Neutrophil (primary cell): ENCODE results near the gene INSIG1.

ENCODE experiments used
- H3K27ac ChIP-seq: fragments of 200-600 bp; sonication (generic); 2 replicates; pipeline ENCODE4 v1.5.1; 2016; ENCODE audit warnings: mild to moderate bottlenecking, moderate library complexity
- H3K27me3 ChIP-seq: fragments of 200-600 bp; sonication (generic); 2 replicates; pipeline ENCODE4 v1.6.0; 2016; ENCODE audit warnings: mild to moderate bottlenecking
- H3K36me3 ChIP-seq: fragments of 200-600 bp; sonication (generic); 2 replicates; pipeline ENCODE4 v1.5.1; 2017
- H3K4me1 ChIP-seq, 2 experiments: fragments of 200-600 bp in 1 of 2; sonication (generic) in 1 of 2; 1 replicate in 1 of 2; 2 replicates in 1 of 2; pipeline versions ENCODE4 v1.5.1 to v1.6.1; 2013 to 2016; ENCODE audit warnings: low read depth in 1 of 2, low read length in 1 of 2, mild to moderate bottlenecking in 1 of 2, moderate library complexity in 1 of 2; ENCODE audit not compliant: control insufficient read depth in 1 of 2, insufficient read depth in 1 of 2
- H3K4me3 ChIP-seq, 2 experiments: fragments of 200-600 bp in 1 of 2; sonication (generic) in 1 of 2; 1 replicate in 1 of 2; 2 replicates in 1 of 2; pipeline ENCODE4 v1.5.1; 2013 to 2016; ENCODE audit warnings: low read depth in 1 of 2, low read length in 1 of 2, mild to moderate bottlenecking in 1 of 2, moderate library complexity in 1 of 2
- H3K9me3 ChIP-seq: fragments of 200-600 bp; sonication (generic); 2 replicates; pipeline ENCODE4 v1.5.1; 2016
- CTCF ChIP-seq: fragments of 200-600 bp; sonication (generic); IDR thresholded peaks from 2 replicates; pipeline ENCODE4 v1.5.1; 2016; ENCODE audit warnings: antibody characterized with exemption

The INSIG1 gene

DNA sequence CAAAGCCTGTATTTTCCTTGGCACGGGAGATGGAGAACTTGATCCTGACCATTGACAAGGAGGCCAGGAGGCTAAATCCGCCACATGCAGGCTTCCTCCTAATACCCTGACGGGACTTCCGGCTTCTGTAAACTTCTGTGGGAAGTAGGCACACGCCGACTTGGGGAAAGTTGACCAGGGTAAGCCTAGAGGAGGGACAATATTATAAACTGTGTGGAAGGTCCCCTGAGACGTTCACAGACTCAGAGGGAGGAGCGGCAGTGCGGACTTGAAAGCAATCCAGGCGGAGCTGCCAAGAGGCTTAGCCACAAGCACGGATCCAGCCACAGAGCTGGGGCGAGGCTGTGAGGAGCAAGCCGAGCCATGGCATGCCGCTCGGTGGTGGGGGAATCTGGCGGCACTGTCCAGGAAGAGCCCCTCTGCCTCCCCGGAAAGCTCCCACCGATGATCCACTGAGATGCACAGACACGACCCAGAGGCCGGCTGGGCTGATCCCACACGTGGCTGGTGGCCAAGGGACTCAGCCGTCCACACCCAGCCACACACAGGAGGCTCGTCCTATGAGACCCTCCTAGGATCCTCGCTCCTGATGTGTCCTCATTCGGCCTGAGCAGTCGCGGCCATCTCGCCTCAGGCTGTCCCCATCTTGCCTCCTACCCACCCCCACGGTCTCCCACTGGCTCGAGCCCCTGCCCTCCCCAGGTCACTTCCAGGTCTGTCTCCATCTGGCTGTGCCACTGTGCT is 40.0 kb upstream of the INSIG1 start:
- no peak for TF ChIP-seq CTCF
- Histone ChIP-seq H3K9me3 (no peaks in the 10 kb centered on the region), H3K36me3 (no peaks in the 10 kb centered on the region), H3K4me1 (no peaks in the 10 kb centered on the region), H3K27me3 (no peaks in the 10 kb centered on the region), H3K4me3 (no peak overlapping the region), H3K27ac (no peak overlapping the region)

- H3K4me3 ChIP-seq: no peak overlapping the region
- H3K27ac ChIP-seq: no peak overlapping the region
- H3K36me3 ChIP-seq: no peaks in the 10 kb centered on the region
- H3K4me1 ChIP-seq: no peaks in the 10 kb centered on the region
- no peak for TF ChIP-seq CTCF
- no peaks in the 10 kb centered on the region for H3K27me3 ChIP-seq
- H3K9me3 ChIP-seq: no peaks in the 10 kb centered on the region
These were observed 39.5 kb upstream of the INSIG1 start for GRCh38 chr7:155258226-155258560.

- Histone ChIP-seq H3K4me3 (no peak overlapping the region), H3K36me3 (no peaks in the 10 kb centered on the region), H3K27me3 (no peaks in the 10 kb centered on the region), H3K27ac (no peak overlapping the region), H3K9me3 (no peaks in the 10 kb centered on the region), H3K4me1 (no peaks in the 10 kb centered on the region)
- TF ChIP-seq CTCF: no peak
These were observed 37.7 kb upstream of the INSIG1 start for GRCh38 chr7:155259866-155260497.

- Histone ChIP-seq H3K27me3 (no peaks in the 10 kb centered on the region), H3K4me3 (no peak overlapping the region), H3K27ac (no peak overlapping the region), H3K9me3 (no peaks in the 10 kb centered on the region), H3K36me3 (no peaks in the 10 kb centered on the region), H3K4me1 (no peaks in the 10 kb centered on the region)
- TF ChIP-seq CTCF: no peak
These were observed 37.2 kb upstream of the INSIG1 start for GRCh38 chr7:155260498-155260872.

DNA sequence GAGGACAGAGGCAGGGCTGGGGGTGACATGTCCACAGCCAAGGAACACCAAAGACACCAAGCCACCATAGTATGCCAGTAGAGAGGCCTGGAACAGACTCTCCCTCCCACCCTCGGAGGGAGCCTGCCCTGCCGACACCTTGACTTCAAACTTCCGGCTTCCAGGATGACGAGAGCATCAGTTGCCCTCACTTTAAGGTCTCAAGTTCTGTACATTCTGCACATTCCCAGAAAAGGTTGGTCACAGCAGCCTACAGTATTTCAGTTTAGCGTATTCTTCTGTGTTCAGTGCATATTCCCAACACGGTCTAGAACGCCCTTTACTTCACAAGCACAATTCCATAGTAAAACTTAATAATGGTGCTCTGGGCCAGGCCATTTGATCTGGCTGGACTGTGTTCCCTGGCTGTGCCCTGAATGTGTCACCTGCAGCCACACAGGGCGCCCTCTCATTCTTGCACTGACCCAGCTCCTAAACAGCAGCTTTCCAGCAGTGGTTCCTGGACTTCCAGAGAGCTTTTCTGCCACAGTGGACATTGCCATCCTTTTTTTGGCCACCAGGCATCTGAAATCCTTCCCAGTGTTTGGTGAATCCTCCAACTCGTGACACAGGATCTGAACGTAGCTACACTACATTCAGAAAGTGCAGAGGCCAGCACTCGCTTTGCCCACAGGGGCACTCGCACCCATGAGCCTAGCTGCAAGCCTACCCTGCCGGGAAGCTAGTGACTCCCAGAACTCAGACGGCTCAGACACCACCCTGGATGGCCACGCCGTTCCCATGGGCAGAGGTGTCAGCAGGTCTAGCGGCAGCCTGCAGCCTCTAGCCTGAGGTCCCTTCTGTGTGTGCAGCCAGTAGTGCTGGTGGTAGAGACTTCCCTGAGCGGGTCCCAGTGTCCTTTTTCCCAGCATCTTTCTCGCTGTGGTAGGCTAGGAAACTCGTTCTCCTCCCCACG is 36.4 kb upstream of the INSIG1 start:
- Histone ChIP-seq H3K27ac (no peak overlapping the region), H3K4me1 (no peaks in the 10 kb centered on the region), H3K4me3 (no peak overlapping the region), H3K36me3 (no peaks in the 10 kb centered on the region), H3K27me3 (no peaks in the 10 kb centered on the region), H3K9me3 (no peaks in the 10 kb centered on the region)
- TF ChIP-seq CTCF: no peak
